Stimulated activated CD8-positive, alpha-beta memory T cell treated with anti-CD3 and anti-CD28 coated beads, Interleukin-7, amount 100 ng/mL, for 48 hours (primary cell): ENCODE results near the gene CPHXL2.

ENCODE experiments used
- DNase-seq, 2 donors: peaks; one replicate each; pipeline ENCODE4 v3.0.0-alpha.2; 2020; ENCODE audit warnings: low read depth in 1 of 2; ENCODE audit errors: extremely low read depth in 1 of 2

The CPHXL2 gene

DNA sequence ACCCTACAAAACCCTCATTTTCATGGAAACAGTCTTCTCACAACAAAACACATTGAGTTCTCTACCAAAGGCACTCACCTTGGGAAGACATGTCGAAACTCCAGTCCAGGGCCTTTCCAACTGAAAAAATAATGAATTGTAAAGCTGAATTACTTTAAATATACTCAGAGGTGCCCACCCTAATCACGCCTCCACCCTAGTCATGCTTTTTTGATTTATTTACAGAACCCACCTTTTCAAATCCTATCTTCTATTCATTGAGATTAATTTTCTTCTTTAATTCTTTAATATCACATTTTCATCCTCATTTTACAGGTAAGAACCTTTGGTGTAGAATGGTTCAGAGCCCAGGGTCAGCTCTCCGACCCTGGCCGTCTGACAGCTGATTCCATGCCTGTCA is at the start of gene CPHXL2:
Gene CPHXL2 (minus strand): TSS at position 101 of the 400 bp plus-strand sequence. CDS start 10 bp downstream, at position 91.
- no peak for DNase-seq

DNA sequence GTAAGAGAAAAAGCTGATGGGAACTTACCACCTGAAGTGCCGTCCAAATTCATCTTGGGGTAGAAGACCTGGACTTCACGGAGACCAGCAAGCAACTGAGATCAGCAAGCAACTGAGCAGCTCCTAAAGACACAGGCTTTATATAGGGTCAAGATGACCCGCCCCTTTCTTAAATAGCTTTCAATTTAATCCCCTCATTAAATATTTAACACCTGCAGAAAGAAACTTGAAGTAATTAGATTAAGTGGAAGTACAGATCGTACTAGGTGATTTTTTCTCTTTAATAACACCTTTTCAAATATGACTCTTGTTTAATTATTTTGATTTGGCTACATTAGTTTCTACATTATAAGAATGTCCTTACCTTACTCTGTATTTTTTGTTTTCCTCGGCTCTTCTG is 49.6 kb upstream of the CPHXL2 start, which contains the start of gene CPHXL:
Gene CPHXL (minus strand): TSS at position 101 of the 400 bp plus-strand sequence. CDS start 48 bp downstream, at position 53.
- no peak for DNase-seq

DNA sequence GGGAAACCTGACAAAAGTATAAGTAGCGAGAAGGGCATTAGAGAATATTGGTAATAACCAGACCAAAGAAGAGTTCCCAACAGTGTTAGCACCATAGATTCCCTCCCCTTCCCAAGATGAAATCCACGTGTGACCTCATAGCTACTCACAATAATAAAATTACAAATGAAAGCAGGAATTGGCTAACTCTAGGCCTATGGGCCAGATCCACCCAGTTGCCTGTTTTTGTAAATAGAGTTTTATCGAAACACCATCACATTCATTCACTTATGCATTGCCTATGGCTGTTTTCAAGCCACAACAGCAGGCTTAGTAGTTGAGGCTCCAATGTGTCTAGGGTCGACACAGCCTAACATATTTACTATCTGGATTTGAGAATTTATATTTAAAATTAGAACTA is 41.6 kb upstream of the CPHXL2 start:
- DNase-seq: no peak

DNA sequence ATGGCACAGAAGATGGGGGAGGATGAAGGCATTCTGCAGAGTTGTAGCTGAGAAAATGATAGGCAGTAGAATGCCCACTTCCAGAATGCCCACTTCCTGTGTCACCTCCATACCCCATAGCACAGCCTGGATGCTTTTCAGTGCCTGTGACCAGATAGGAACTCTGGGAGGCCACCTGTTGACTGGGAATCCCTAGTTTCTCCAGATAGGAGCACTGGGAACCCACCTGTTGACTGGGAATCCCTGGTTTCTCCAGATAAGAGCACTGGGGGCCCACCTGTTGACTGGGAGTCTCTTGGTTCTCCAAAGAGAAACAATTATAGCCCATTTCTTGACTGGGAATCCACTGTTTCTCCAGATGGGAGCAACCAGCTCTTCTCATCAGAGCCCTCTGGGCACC is 37.9 kb upstream of the CPHXL2 start:
- no peak for DNase-seq

DNA sequence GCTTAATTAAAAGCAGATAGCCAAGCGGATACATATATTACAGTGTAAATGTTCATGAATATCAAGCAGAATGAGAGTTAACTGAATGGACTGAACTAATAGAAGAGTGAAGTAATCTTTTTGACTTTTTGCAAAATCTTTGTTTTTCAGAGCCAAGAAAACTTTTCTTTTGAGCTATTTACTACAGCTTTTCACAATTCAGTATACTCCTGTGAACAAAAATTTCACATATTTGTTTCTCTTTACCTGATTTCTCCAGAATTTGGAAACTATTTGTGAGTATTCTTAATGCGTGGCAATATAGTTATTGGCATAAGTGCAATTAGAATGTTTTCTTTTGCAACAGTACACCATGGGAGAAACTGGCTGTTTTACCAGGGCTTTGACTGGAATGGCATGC is 33.5 kb upstream of the CPHXL2 start:
- no peak for DNase-seq

DNA sequence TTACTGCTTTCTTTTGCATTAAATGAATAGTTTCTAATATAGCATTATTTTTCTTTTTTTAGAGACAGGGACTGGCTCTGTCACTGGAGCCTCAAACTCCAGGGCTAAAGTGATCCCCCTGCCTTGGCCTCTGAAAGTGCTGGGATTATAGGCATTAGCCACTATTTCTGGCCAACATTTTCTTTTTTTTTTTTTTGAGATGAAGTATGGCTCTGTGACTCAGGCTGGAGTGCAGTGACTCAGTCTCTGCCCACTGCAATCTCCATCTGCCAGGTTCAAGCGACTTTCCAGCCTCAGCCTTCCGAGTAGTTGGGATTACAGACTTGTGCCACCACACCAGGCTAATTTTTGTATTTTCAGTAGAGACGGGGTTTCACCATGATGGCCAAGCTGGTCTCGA is 26.5 kb upstream of the CPHXL2 start:
- no peak for DNase-seq

DNA sequence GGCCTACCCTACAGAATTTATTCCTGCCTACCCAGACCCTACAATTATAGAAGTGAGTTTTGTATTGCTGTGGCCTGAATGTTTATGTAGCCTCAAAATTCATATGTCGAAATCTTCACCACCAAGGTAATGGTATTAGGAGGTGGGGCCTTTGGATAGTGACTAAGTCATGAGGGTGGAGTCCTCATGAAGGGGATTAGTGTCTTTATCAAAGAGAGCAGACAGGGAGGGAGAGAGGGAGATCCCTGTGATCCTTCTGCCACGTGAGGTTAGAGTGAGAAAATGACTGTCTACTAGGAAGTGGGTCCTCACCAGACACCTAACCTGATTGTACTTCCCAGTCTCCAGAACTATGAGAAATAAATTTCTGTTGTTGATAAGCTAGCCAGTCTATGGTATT is 25.4 kb upstream of the CPHXL2 start:
- no peak for DNase-seq

DNA sequence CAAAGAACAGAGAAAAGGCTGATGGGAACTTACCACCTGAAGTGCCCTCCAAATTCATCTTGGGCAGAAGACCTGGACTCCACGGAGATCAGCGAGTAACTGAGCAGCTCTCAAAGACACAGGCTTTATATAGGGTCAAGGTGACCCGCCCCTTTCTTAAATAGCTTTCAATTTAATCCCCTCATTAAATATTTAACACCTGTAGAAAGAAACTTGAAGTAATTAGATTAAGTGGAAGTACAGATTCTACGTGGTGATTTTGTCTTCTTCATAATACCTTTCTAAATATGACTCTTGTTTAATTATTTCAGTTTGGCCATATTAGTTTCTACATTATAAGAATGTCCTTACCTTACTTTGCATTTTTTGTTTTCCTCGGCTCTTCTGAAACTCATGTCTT is 24.6 kb upstream of the CPHXL2 start, which contains the start of gene DUXB:
Gene DUXB (minus strand): TSS at position 101 of the 400 bp plus-strand sequence. CDS start 43 bp downstream, at position 58.
- no peak for DNase-seq

DNA sequence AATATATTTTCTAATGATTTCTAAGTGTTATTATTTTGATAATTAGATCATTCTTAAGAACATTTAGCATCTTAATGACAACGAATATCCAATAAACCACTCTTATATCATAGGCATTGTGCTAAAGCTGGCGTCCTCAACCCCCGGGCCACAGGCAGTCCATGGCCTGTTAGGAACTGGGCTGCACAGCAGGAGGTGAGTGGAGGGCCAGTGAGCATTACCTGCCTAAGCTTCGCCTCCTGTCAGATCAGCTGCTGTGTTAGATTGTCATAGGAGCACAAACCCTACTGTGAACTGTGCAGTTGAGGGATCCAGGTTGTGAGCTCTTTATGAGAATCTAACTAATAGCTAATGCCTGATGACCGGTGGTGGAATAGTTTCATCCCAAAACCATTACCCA is 20.8 kb upstream of the CPHXL2 start:
- no peak for DNase-seq

DNA sequence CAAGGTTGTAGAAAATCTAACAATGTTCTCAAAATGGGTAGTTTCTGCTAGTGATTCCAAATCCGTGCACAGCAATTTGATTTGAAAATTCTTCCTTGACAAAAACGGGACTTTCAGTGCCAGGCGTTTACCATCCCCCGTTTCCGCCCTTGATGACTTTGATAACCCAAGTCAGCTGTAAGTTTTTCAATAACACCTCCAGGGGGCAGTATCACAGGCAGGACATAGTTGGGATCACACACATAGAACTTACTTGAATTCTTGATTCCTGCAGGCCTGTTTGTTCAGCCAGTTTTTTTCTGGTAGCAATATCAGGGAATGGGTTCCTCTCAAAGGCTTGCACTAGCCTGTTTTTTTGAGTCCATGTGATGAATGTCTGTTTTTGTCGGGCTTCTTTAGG is 18.9 kb upstream of the CPHXL2 start:
- DNase-seq: no peak

DNA sequence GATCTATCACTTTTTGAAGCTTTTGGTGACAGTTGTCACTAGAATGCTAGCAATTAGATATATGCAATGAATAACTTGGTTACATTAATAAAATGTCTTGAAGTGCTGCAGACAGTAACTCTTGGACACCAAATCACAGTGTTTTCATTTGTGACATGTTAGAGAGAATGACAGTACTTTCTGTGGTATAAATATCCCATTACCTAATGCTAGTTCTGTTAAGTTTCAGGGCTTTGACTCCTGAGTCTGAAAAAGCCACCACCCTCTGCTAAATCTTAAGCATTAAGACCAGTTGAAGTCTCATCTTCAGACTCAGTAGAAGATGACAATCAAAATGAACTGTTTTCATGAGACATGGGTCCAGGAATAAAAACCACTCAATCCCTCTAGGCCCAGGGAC is 10.6 kb upstream of the CPHXL2 start:
- no peak for DNase-seq

DNA sequence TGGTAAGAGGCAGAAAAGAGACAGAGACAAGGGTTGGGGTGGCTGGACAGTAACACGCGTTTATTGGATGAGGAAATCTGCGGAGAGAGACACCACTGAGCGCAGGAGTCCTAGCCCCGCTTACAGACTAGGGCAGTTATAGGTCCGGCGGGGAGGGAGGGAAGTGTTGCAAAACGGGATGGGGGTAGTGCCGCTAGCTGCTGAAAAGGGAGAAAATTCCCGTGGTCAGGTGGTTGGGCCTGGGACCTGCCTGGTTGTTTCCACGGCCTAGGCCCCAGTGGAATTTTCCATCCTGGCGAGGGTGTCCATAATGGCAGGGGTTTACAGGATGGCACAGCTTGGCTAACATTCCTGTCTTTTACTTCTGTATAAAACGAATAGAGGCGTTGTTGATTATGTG is 5.5 kb upstream of the CPHXL2 start:
- no peak for DNase-seq

DNA sequence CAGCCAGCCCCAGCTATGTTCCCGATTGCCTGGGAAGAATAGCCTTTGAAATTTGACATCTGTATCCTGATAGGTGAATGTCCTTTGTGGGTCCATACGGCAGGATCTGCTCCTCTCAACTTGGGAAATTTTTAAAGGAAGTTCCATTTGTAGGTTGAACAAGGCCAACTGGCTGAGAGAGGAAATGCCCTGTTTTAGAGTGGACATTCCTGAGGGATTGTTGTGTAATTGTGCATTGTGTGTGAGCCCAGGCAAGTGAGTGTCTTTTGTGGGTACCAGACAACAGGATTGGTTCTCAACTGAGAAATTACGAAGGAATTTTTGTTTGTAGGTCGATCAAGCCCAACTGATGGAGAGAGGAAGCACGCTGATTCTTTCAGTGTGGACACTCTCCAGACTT is 2.6 kb upstream of the CPHXL2 start:
- DNase-seq: no peak

DNA sequence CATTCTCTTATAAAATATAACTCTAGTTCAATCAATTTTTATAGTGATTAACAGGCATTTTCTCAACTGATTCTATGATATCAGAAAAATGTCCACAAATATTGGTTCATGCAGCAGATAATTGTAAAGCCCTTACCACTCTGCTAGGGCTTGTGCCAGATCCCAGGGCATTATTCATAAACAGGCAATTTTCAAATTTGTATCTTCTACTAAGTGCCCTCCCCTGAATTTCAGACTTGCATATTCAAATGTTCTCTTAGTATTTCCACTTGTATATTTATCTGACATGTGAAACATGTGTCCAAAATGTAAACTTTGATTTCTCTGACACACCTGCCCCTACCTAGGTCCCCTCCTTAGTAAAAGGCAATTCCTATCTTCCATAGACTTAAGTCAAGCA is 9.3 kb downstream of the CPHXL2 start:
- DNase-seq: no peak

DNA sequence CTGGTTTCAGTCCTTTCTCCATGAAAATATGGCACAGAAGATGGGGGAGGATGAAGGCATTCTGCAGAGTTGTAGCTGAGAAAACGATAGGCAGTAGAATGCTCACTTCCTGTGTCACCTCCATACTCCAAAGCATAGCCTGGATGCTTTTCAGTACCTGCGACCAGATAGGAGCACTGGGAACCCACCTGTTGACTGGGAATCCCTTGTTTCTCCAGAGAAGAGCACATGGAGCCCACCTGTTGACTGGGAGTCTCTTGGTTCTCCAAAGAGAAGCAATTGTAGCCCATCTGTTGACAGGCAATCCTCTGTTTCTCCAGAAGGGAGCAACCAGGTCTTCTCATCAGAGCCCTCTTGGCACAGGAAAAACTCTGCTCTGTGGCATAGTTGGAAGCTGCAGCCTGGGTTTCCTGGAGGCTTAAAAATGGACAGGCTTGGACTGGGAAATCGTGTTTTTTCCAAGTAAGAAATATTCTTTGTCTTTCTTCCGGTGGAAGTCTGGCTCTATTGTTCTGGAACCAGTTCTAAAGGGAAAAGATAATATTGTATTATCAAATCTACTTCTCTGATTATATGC is 16.0 kb downstream of the CPHXL2 start:
- DNase-seq: no peak

DNA sequence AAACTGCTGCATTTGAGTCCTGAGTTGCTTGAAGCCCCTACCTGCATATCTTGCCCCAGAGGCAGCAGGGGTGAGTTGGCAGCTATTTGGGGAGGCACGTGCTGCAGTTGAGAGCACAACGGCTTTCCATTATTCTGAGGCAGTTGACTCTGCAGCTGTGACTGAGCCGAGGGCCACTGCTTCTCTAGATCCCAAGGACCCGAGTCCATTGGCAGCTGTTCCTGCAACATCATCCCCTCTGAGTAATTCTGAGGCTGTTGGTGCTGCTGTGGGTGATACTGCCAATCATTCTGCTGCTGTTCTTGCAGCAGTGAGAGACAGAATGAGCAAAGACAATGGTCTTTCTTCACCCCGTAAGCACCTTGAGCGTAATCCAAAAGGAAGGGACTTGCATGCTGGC is 16.5 kb downstream of the CPHXL2 start:
- no peak for DNase-seq

DNA sequence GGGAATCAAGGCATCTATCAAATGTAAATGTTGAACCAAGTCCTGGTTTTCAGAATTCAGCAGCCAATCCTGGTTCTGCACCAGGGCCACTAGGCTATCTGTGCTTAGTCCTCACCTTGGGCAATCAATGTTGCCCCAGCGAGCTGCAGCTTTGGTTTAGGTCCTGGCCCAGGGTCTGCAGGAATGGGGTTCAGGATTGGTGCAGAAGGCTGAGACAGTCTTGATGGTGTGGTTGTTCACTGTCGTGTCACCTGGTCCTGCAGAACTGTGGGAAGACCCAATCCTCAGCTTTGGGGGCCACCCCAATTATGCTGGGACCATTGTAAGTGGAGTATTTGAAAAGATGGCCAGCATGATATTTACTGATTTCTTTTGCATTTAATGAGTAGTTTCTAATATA is 18.6 kb downstream of the CPHXL2 start:
- DNase-seq: no peak

DNA sequence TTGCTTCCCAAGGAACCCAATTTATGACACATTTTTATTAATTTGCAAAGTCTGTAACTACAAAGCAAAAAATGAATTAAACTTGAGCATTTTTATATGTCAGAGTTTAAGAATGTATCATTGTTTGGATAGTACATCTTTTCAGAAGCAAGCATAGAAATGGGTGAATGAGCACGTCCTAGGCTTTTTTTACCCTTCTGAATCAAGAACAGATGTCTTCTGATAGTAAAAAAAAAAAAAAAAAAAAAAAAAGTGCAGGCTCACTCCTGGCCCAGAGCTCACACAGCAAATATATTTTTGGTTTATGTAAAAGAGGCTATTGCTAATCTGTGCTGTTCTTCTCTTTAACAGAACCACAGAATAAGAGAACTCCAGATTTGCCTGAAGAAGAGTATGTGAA is 22.9 kb downstream of the CPHXL2 start:
- DNase-seq: no peak

DNA sequence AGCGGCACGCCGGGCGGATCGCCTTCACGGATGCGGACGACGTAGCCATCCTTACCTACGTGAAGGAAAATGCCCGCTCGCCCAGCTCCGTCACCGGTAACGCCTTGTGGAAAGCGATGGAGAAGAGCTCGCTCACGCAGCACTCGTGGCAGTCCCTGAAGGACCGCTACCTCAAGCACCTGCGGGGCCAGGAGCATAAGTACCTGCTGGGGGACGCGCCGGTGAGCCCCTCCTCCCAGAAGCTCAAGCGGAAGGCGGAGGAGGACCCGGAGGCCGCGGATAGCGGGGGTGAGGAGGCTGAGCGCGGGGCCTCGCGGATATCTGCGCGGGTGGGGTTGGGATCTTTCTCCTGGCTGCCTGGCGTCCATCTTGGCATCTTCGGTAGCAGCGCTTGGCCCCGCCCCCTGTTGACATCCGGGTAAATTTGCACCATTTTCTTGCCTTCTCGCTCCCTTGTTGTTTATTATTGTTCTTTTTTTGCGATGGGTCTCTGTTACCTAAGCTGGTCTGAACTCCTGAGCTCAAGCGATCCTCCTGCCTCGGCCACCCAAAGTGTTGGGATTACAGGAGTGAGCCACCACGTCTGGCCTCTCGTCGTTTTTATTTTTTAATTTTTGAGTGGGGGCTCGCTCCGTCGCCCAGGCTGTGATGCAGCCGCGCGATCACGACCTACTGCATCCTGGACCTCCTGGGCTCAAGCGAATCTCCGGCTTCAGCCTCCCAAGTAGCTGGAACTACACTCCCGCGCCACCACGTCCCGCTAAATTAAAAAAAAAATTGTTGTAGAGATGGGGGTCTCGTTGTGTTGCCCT is 28.3 kb downstream of the CPHXL2 start:
- DNase-seq: peak; percentile 56 to 74

DNA sequence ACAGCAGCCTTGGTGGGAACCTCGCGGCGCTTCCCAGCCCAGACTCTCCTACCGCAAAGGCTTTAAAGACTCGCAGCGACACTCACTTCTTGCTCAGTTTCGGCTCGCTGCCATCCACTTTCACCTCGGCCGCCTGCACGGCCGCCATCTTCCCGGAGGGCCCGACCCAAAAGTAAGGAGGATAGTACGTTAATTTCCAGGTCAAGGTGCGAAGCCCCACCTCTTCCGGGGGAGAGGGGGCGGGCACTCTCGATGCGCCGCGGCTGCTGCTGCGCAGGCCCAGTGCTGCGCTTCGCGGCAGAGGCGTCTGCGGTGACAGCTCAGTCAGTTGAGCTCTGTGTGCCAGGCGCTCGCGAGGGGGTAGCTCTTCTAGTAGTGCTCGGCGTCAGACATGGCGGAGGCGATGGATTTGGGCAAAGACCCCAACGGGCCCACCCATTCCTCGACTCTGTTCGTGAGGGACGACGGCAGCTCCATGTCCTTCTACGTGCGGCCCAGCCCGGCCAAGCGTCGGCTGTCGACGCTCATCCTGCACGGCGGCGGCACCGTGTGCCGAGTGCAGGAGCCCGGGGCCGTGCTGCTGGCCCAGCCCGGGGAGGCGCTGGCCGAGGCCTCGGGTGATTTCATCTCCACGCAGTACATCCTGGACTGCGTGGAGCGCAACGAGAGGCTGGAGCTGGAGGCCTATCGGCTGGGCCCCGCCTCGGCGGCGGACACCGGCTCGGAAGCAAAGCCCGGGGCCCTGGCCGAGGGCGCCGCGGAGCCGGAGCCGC is 29.1 kb downstream of the CPHXL2 start, which contains the start of the genes KARS1 and TERF2IP:
Gene KARS1 (minus strand): TSS at position 174 of the 773 bp plus-strand sequence. CDS start 26 bp downstream, at position 148.
Gene TERF2IP (plus strand): TSS at position 282 of the 773 bp plus-strand sequence. CDS start 110 bp downstream, at position 392.
- peak; percentile 91 to 93 for DNase-seq

DNA sequence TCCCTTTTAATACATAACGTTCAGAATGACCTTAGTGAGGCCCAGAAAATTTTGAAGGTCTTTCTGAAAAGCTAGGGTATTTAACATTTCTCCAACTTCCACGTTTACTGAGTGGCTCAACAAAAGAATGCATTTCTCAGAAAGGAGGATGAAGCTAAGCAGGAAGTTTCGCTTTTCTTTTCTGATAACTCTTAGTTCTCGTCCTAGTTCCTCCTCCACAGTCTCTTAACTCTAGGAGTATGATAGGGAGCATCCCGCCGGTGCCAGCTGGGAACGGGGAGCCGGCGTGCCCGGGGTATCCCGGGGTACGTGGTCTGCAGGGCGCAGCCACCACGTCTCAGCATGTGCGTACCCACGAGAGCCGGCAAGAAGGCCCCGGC is 29.7 kb downstream of the CPHXL2 start:
- DNase-seq: no peak
